Choroid plexus epithelial cell (primary cell): ENCODE results near the gene KIFC3.

Experiments
- DNase-seq: peaks from one replicate; pipeline ENCODE4 v3.0.0-alpha.2; 2010; ENCODE audit warnings: low read depth
- H3K4me3 ChIP-seq: 2 replicates; pipeline ENCODE4 v1.5.1; 2011; ENCODE audit warnings: low read depth, mild to moderate bottlenecking, control low read depth, low read length, moderate library complexity
- CTCF ChIP-seq: conservative IDR thresholded peaks from 2 replicates; pipeline ENCODE4 v1.5.1; 2011; ENCODE audit warnings: low read depth, mild to moderate bottlenecking, control low read depth, inconsistent platforms, low read length, moderate library complexity

KIFC3 gene

GRCh38 chr16:57753448-57754353 lies 48.6 kb downstream of the KIFC3 start:
- DNase-seq, result no peak
- H3K4me3 ChIP-seq, result no peak overlapping the region
- TF ChIP-seq CTCF, result no peak

- H3K4me3 ChIP-seq, result no peak overlapping the region
- DNase-seq, result no peak
- no peak for TF ChIP-seq CTCF
Observed at GRCh38 chr16:57752581-57753447, 49.5 kb downstream of the KIFC3 start.

GRCh38 chr16:57752203-57752580 lies 50.1 kb downstream of the KIFC3 start:
- no peak overlapping the region for H3K4me3 ChIP-seq
- no peak for TF ChIP-seq CTCF
- no peak for DNase-seq

- DNase-seq, result no peak
- no peak overlapping the region for H3K4me3 ChIP-seq
- no peak for TF ChIP-seq CTCF
Observed at GRCh38 chr16:57751539-57752202, 50.6 kb downstream of the KIFC3 start.

- no peak overlapping the region for H3K4me3 ChIP-seq
- DNase-seq, result no peak
- no peak for TF ChIP-seq CTCF
Observed at GRCh38 chr16:57750796-57751538, 51.3 kb downstream of the KIFC3 start.

- no peak overlapping the region for H3K4me3 ChIP-seq
- TF ChIP-seq CTCF, result no peak
- DNase-seq, result no peak
Observed at GRCh38 chr16:57749856-57750452, 52.3 kb downstream of the KIFC3 start.
